Measurements from ENCODE around the gene TCF25.

DNA sequence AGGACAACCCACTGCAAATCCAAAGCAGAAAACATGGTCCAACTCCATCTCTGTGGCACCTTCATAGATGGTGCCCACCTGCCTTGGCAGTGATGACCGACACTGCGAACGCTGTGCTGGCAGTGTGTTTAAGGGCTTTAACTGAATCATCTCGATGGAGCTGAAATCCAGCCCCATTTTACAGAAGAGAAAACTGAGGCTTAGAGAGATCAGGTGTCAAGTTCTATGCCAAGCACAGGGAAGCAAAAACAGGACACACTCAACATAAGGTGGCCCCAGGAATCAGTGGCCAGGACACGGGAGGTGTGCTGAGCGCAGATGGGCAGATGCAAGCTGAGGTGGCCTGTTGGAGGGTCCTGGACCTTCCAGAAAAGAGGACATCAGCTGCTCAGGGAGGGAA, 10.7 kb upstream of the TCF25 start:
- TF ChIP-seq, protein P1, sequence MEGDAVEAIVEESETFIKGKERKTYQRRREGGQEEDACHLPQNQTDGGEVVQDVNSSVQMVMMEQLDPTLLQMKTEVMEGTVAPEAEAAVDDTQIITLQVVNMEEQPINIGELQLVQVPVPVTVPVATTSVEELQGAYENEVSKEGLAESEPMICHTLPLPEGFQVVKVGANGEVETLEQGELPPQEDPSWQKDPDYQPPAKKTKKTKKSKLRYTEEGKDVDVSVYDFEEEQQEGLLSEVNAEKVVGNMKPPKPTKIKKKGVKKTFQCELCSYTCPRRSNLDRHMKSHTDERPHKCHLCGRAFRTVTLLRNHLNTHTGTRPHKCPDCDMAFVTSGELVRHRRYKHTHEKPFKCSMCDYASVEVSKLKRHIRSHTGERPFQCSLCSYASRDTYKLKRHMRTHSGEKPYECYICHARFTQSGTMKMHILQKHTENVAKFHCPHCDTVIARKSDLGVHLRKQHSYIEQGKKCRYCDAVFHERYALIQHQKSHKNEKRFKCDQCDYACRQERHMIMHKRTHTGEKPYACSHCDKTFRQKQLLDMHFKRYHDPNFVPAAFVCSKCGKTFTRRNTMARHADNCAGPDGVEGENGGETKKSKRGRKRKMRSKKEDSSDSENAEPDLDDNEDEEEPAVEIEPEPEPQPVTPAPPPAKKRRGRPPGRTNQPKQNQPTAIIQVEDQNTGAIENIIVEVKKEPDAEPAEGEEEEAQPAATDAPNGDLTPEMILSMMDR (IDR thresholded peaks at IDR 0.05 in 8 of 11, conservative IDR thresholded peaks at IDR 0.05 in 3 of 11) = no peak
- TF ChIP-seq POLR2A (IDR thresholded peaks at IDR 0.05) = no peak
- TF ChIP-seq POLR2AphosphoS5 (IDR thresholded peaks at IDR 0.05) = no peak

All from spleen (tissue), 7 donors.